ENCODE results near the gene RBM6. TPM values are rescaled to one million over a fixed set of nuclear protein-coding genes. Genes with fewer than 3 reads are reported as not detected.

The RBM6 gene
- total RNA-seq, 4 donors from 2014 or later = 113 to 148 (median 129) TPM

GRCh38 chr3:49968346-49968745 lies 28.4 kb downstream of the RBM6 start:
- H3K36me3 ChIP-seq = peaks cover 9 to 12% of the 10 kb centered on the region in 2 donors
- intact Hi-C loops (cut with DNase I) = no loop called here
- H3K27me3 ChIP-seq = no peaks in the 10 kb centered on the region
- H3K27ac ChIP-seq = no peak overlapping the region
- H3K4me1 ChIP-seq = peaks cover 10 to 18% of the 10 kb centered on the region in 2 donors
- no peak for DNase-seq
- H3K4me3 ChIP-seq (replicated peaks in 1 of 3) = no peak overlapping the region
- TF ChIP-seq POLR2A (IDR thresholded peaks at IDR 0.05) (no peak), CTCF (IDR thresholded peaks at IDR 0.05) (no peak)
- WGBS, 2 donors = 93 to 94% methylated on average over 8 of the region's 8 CpGs
- no peaks in the 10 kb centered on the region for H3K9me3 ChIP-seq

- no peaks in the 10 kb centered on the region for H3K4me1 ChIP-seq
- H3K27ac ChIP-seq = no peak overlapping the region
- WGBS, 2 donors = 95 to 96% methylated on average over 10 of the region's 10 CpGs
- no peak for TF ChIP-seq POLR2A (IDR thresholded peaks at IDR 0.05)
- no peak for TF ChIP-seq CTCF (IDR thresholded peaks at IDR 0.05)
- H3K36me3 ChIP-seq = peaks cover 14 to 17% of the 10 kb centered on the region in 2 donors
- intact Hi-C loops (cut with DNase I) = no loop called here
- DNase-seq = no peak
- H3K9me3 ChIP-seq = no peaks in the 10 kb centered on the region
- H3K4me3 ChIP-seq (replicated peaks in 1 of 3) = no peak overlapping the region
- no peaks in the 10 kb centered on the region for H3K27me3 ChIP-seq
Observed at GRCh38 chr3:49972656-49973055, 32.7 kb downstream of the RBM6 start.

DNA sequence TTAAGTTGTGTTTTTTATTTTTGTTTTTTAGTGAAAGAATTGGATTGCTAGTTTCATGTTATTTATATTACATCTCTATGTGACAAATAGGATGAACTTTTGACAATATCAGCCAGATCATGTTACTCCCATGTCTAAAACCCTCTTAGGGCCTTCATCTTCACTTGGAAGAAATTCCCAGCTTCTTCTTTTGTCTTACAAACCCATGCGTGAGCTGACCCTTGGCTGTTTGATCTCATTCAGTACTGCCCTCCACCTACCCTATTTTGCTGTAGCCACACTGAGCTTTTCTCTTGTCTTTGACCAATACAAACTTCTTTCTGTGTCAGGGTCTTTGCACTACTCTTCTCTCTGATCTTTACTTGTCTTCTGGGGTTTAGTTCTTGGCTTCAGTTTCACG lies 37.0 kb downstream of the RBM6 start:
- intact Hi-C loops (cut with DNase I) = no loop called here
- Histone ChIP-seq H3K36me3 (peaks cover 16 to 17% of the 10 kb centered on the region in 2 donors), H3K27me3 (no peaks in the 10 kb centered on the region), H3K4me3 (replicated peaks in 1 of 3) (no peak overlapping the region), H3K4me1 (peaks cover 8% of the 10 kb centered on the region in 2 donors), H3K27ac (no peak overlapping the region), H3K9me3 (no peaks in the 10 kb centered on the region)
- 89 to 91% methylated on average over 2 of the region's 2 CpGs for WGBS, 2 donors
- TF ChIP-seq CTCF (IDR thresholded peaks at IDR 0.05) (no peak), POLR2A (IDR thresholded peaks at IDR 0.05) (no peak)
- no peak for DNase-seq

DNA sequence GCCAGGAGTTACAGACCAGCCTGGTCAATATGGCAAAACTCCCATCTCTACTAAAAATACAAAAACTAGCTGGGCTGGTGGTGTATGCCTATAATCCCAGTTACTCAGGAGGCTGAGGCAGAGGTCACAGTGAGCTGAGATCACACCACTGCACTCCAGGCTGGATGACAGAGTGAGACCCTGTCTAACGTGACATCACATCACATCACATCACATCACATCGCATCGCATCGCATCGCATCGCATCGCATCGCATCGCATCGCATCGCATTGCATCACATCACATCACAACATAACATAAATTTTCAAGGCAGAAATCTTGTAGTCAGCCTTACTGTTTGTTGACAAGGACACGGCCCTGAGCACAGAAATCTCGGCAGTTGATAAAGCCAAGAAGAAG lies 44.4 kb downstream of the RBM6 start:
- Histone ChIP-seq H3K27ac (no peak overlapping the region), H3K36me3 (no peaks in the 10 kb centered on the region), H3K4me1 (peaks cover 8% of the 10 kb centered on the region in 2 donors), H3K4me3 (replicated peaks in 1 of 3) (no peak overlapping the region), H3K9me3 (no peaks in the 10 kb centered on the region), H3K27me3 (no peaks in the 10 kb centered on the region)
- intact Hi-C loops (cut with DNase I) = no loop called here
- 41 to 93% methylated on average over 13 of the region's 13 CpGs for WGBS, 2 donors
- TF ChIP-seq POLR2A (IDR thresholded peaks at IDR 0.05) (no peak), CTCF (IDR thresholded peaks at IDR 0.05) (no peak)
- DNase-seq = no peak

DNA sequence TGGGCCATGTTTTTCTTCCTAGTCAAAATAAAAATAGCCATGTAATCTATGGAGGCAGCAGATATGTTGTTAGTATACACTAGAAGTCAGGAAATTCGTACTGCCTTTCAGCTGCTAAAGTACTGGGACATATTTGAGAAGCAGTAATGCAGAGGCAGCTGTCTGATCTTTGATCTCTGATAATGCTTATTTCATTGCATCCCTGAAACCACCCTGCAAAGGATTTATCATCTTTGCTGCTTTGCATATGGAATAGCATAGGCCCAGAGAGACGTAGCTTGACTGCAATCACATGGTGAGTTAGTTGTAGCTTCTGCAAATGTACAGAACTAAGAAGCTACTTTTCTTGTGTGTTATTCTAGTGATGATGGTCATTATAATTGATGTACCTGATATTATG lies 52.4 kb downstream of the RBM6 start:
- no peaks in the 10 kb centered on the region for H3K27me3 ChIP-seq
- H3K4me3 ChIP-seq (replicated peaks in 1 of 3) = no peak overlapping the region
- intact Hi-C loops (cut with DNase I) = no loop called here
- H3K4me1 ChIP-seq = no peaks in the 10 kb centered on the region
- 93 to 100% methylated on average over 2 of the region's 2 CpGs for WGBS, 2 donors
- TF ChIP-seq POLR2A (IDR thresholded peaks at IDR 0.05) (no peak), CTCF (IDR thresholded peaks at IDR 0.05) (no peak)
- no peaks in the 10 kb centered on the region for H3K9me3 ChIP-seq
- no peak overlapping the region for H3K27ac ChIP-seq
- DNase-seq = no peak
- H3K36me3 ChIP-seq = no peaks in the 10 kb centered on the region

All from thyroid gland (tissue), 4 donors.